ENCODE data around the gene TSC2.
A peak's percentile ranks its signal among the peaks of the same experiment; 100 is the strongest.

TSC2 gene

GRCh38 chr16:2047330-2048115, at the start of gene TSC2, which contains the start of gene NTHL1:
TSS of gene TSC2 (plus strand) at chr16:2047985. CDS start at chr16:2048616, 631 bp downstream.
TSS of gene NTHL1 (minus strand) at chr16:2047834. CDS start at chr16:2047823, 11 bp downstream.
- peak within 1 kb of the TSS; percentile 74 for H3K4me3 ChIP-seq (ENCODE audit: control insufficient read depth, low read depth, low read length)
- TF ChIP-seq, protein P1, sequence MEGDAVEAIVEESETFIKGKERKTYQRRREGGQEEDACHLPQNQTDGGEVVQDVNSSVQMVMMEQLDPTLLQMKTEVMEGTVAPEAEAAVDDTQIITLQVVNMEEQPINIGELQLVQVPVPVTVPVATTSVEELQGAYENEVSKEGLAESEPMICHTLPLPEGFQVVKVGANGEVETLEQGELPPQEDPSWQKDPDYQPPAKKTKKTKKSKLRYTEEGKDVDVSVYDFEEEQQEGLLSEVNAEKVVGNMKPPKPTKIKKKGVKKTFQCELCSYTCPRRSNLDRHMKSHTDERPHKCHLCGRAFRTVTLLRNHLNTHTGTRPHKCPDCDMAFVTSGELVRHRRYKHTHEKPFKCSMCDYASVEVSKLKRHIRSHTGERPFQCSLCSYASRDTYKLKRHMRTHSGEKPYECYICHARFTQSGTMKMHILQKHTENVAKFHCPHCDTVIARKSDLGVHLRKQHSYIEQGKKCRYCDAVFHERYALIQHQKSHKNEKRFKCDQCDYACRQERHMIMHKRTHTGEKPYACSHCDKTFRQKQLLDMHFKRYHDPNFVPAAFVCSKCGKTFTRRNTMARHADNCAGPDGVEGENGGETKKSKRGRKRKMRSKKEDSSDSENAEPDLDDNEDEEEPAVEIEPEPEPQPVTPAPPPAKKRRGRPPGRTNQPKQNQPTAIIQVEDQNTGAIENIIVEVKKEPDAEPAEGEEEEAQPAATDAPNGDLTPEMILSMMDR (IDR thresholded peaks at IDR 0.05; ENCODE audit: control insufficient read depth, insufficient read depth, low read depth, low read length, missing control alignments) = peak; percentile 26
- DNase-seq (ENCODE audit: low read depth) = peak; percentile 78

DNA sequence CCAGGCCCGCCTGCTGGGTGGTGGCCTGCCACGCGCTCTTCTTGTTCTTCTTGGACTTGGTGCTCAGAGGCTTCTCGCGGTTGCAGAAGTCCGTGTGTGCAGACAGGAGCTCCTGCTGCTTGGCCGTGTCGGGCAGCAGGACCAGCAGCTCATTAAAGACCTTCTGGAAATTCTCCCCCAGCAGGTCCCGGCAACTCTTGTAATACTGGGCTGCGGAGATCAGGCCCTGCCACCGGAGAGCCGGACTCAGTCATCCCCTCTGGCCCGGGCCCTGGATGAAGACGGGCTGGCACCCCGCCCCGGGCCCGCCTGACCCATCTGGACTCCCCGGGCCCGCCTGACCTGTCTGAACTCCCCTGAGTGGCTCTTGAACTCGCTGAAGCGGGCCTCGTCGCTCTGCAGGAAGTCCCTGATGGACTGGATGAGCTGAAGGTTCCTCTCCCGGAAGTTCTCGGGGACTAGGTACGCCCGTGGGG, 49.4 kb upstream of the TSC2 start:
- no peak for DNase-seq (ENCODE audit: low read depth)
- TF ChIP-seq, protein P1 (IDR thresholded peaks at IDR 0.05; ENCODE audit: control insufficient read depth, insufficient read depth, low read depth, low read length, missing control alignments) = no peak
- H3K4me3 ChIP-seq (ENCODE audit: control insufficient read depth, low read depth, low read length) = no peak overlapping the region

GRCh38 chr16:1998852-1999801, 48.7 kb upstream of the TSC2 start:
- no peak overlapping the region for H3K4me3 ChIP-seq (ENCODE audit: control insufficient read depth, low read depth, low read length)
- TF ChIP-seq, protein P1 (IDR thresholded peaks at IDR 0.05; ENCODE audit: control insufficient read depth, insufficient read depth, low read depth, low read length, missing control alignments) = no peak
- DNase-seq (ENCODE audit: low read depth) = no peak

DNA sequence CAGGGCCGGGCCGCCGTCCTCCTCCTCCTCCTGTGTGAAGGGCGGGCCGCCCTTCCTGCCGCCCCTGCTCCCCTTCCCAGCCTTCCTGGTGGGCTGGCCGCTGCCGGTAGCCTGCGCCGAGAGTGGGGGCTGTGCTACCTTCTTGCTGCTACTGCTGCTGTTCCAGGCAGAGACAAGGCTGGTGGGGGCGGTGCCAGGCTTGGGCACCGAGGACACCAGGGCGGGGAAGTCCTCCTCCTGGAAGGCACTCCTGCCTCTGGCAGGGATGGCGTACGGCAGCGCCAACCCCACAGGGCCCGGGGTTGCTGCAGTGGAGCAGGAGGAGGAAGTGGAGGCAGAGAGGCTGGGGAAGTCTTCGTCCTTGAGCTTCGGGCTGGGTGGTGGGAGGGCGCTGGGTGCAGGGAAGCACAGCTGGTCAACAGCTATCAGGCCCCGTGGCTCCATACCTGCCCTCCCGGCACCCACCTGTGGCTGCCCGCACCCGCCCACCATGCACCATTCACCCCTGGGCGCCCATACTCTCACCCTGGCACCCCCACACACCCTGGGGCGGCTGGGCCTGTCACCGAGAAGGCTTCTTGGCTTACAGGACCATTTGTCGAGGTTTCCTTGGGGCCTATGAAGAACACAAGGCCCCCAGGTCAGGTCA, 47.8 kb upstream of the TSC2 start:
- TF ChIP-seq, protein P1 (IDR thresholded peaks at IDR 0.05; ENCODE audit: control insufficient read depth, insufficient read depth, low read depth, low read length, missing control alignments) = no peak
- DNase-seq (ENCODE audit: low read depth) = no peak
- no peak overlapping the region for H3K4me3 ChIP-seq (ENCODE audit: control insufficient read depth, low read depth, low read length)

DNA sequence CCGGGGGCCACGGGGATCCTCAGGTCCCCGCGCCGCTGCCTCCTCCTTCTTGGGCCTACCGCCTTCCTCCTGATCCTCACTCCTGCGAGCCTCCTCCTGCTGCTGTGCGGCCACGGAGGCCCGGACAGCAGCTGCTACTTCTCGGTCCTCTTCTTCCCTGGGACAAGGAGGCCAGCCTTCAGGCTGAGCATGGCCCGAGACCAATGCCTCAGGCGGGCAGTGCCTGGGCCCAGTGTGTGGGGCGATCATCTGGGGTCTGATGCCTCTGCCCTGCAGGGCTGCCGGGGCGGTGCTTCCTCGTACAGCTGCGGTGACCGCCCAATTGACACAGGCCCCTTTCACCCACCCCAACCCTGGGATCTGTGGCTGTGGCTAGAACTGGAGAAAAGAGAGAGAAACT, 46.8 kb upstream of the TSC2 start:
- TF ChIP-seq, protein P1 (IDR thresholded peaks at IDR 0.05; ENCODE audit: control insufficient read depth, insufficient read depth, low read depth, low read length, missing control alignments) = no peak
- no peak overlapping the region for H3K4me3 ChIP-seq (ENCODE audit: control insufficient read depth, low read depth, low read length)
- no peak for DNase-seq (ENCODE audit: low read depth)

All from AG09309 (cell line).